Loucy (cell line): Measurements from ENCODE around the gene PPIF.

Source experiments
- CTCF ChIP-seq: fragments of 200-600 bp; sonication (generic); conservative IDR thresholded peaks from 2 replicates; pipeline ENCODE4 v1.5.1; 2014; ENCODE audit warnings: mild to moderate bottlenecking, antibody characterized with exemption, low read length
- EZH2phosphoT487 ChIP-seq: fragments of 200-600 bp; IDR thresholded peaks from 2 replicates; pipeline ENCODE4 v1.6.1; 2018; ENCODE audit warnings: antibody characterized with exemption, mild to moderate bottlenecking, moderate library complexity, borderline replicate concordance

- TF ChIP-seq CTCF (no peak), EZH2phosphoT487 (no peak)
These were observed 40.9 kb downstream of the PPIF start for GRCh38 chr10:79387974-79388850.
